Motor neuron (in vitro differentiated cells): ENCODE results near the gene FGD6. TPM values are rescaled to one million over a fixed set of nuclear protein-coding genes. Genes with fewer than 3 reads are reported as not detected.
A peak's percentile ranks its signal among the peaks of the same experiment; 100 is the strongest.
"Not testable (repeated sequence)": the region's sequence is repeated elsewhere in the genome, so short reads cannot be mapped to it uniquely, and the experiment has no call there.

Source experiments
- ATAC-seq, 8 experiments: fragments of 200-7000 bp; cut with Tn5 transposase; replicated peaks in 6 of 8; 2 replicates each; pipeline ENCODE4 v1.8.0; 2021; ENCODE audit warnings: mild to moderate bottlenecking in 8 of 8, moderate library complexity in 8 of 8
- H3K27ac ChIP-seq, 2 donors: fragments of 250-450 bp; sonication (Bioruptor Pico); 2 replicates each; pipeline ENCODE4 v1.9.0; 2021; ENCODE audit warnings: antibody characterized with exemption in 2 of 2, mild to moderate bottlenecking in 2 of 2, moderate library complexity in 1 of 2
- H3K4me1 ChIP-seq, 2 donors: fragments of 250-450 bp; sonication (Bioruptor Pico); replicated peaks in 1 of 2; 2 replicates each; pipeline ENCODE4 v1.6.1; 2021; ENCODE audit warnings: antibody characterized with exemption in 2 of 2, mild to moderate bottlenecking in 2 of 2, moderate library complexity in 1 of 2
- H3K4me3 ChIP-seq, 5 donors: fragments of 250-450 bp; sonication (Bioruptor Pico); 2 replicates each; pipeline ENCODE4 v1.9.0; 2021; ENCODE audit warnings: antibody characterized with exemption in 5 of 5, mild to moderate bottlenecking in 5 of 5, moderate library complexity in 4 of 5
- WGBS, 10 experiments: fragments of 450-650 bp; shearing (Covaris generic); methylation state at CpG; one replicate each; pipeline ENCODE4 v1.0.0; 2022; 5-methylcytosine and 5-hydroxymethylcytosine counted together
- in situ Hi-C, 9 experiments: fragments of 400-800 bp; cut with MboI; loops; one replicate each; pipeline ENCODE4 v1.15.0; 2021; ENCODE audit warnings: low sequenced_read_pairs in 9 of 9, low pct_unique_long_range_greater_than_20kb in 2 of 9; ENCODE audit not compliant: unreplicated experiment in 9 of 9
- total RNA-seq, 8 experiments: library from RNA; unstranded; fragments of 300-600 nt; gene quantifications; 2 replicates each; pipeline versions ENCODE4 v1.2.3 to v1.2.4, GENCODE V29; 2022

Gene FGD6
- total RNA-seq, 8 experiments from 2014 or later = 5.0 to 63.9 (median 18.1) TPM

DNA sequence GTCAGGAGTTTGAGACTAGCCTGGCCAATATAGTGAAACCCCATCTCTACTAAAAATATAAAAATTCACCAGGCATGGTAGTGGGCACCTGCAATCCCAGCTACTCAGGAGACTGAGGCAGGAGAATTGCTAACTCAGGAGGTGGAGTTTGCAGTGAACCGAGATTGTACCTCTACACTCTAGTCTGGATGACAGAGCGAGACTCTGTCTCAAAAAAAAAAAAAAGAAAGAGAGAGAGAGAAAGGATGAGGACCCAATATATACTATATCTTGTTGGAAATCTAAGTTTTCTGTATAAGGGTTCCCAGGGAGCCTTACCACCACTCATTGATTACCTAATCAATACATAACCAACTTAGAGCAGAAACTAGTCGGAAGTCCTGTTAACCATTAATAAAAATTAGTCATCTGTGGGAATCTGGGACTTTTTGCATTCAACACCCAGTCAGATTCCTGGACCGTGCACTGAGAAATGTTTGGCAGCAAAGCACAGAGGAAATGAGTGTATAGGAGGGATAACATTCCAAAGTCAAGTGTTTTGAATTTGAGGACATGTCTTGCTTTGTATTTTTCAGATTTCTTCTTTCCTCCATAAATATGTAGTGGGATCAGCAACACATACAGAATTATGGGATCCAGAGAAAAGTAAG, 99.0 kb downstream of the FGD6 start:
- no peak overlapping the region for H3K27ac ChIP-seq
- in situ Hi-C loops = loop anchor here in 7 of 9 experiments (10.0 to 25.0 kb wide), 3 partner anchors 219 to 419 kb away; no protein-coding TSS in a partner anchor
- ATAC-seq = peak in 2 of 8 experiments; percentile 22 to 35

DNA sequence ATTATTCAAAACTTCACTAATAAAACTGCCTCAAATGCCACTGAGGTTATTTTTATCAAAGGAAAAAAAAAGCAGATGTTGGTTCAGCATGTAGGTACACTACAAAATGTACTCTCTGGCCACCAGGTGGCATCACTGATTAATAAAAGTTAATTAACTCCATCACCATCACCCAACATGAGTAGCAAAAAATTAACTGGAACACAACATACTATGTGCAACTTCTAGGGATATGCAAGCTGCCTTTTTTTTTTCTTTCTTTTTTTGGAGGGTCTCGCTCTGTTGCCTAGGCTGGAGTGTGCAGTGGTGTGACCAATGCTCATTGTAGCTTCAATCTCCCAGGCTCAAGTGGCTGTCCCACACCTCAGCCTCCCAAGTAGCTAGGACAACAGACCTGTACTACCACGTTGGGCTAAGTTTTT, 100.1 kb downstream of the FGD6 start:
- no peak overlapping the region for H3K4me3 ChIP-seq
- in situ Hi-C loops = loop anchor here in 7 of 9 experiments (10.0 to 25.0 kb wide), 3 partner anchors 220 to 420 kb away; no protein-coding TSS in a partner anchor
- ATAC-seq = peak; percentile 62 to 88 (median 84)
- H3K27ac ChIP-seq = no peak overlapping the region
- no peaks in the 10 kb centered on the region for H3K4me1 ChIP-seq
- 17 to 100% (median 37%) methylated on average over 1 to 2 of the region's 2 CpGs; no CpG with 5 or more reads in 4 of the 10 experiments for WGBS, 10 experiments

More for the DNA sequence above, 99.0 kb downstream of the FGD6 start:
- WGBS, 10 experiments = 0 to 97% (median 80%) methylated on average over 1 to 3 of the region's 4 CpGs; no CpG with 5 or more reads in 1 of the 10 experiments
- no peaks in the 10 kb centered on the region for H3K4me1 ChIP-seq
- H3K4me3 ChIP-seq = no peak overlapping the region

DNA sequence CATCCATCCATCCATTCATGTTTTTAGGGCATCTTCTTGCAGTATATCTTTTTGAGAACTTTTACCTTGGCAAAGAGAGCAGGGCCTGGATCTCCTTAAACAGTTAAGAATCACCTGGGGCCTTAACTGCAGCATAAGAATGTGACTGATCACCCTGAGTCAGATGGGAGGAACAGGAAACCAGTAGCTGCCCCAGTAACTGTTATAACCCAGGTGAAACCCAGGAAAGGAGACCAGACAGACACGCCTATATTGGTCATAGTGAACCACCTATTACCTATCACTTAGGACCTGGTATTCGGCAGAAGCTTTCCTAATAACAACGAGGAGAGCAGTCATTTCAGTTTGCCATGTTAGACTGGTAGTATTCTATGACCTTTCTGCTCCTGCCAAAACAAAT, 100.5 kb downstream of the FGD6 start:
- peak in 3 of 8 experiments; percentile 27 to 59 (median 29) for ATAC-seq
- 0 to 100% (median 57%) methylated on average over 1 to 3 of the region's 3 CpGs; no CpG with 5 or more reads in 5 of the 10 experiments for WGBS, 10 experiments
- no peaks in the 10 kb centered on the region for H3K4me1 ChIP-seq
- in situ Hi-C loops = loop anchor here in 7 of 9 experiments (10.0 to 25.0 kb wide), 3 partner anchors 221 to 421 kb away; no protein-coding TSS in a partner anchor
- H3K27ac ChIP-seq = no peak overlapping the region
- no peak overlapping the region for H3K4me3 ChIP-seq

DNA sequence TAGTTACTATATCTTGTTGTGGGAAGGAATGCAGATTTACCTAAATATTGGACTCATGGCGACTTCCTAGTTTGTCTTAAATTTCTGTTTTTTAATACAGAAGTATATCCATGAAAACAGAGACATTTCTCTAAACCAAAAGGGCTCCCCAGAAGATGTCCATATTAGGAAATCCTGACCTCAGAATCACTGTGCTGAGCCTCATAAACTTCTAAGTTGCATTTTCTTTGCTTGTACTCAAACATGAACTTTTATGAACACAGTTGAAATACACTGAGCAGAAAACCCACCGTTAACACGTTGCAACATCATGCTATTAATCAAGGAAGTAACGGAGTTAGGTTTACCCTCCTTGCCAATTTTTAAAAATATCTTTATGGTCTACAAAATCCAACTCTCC, 100.9 kb downstream of the FGD6 start:
- in situ Hi-C loops = loop anchor here in 7 of 9 experiments (10.0 to 25.0 kb wide), 3 partner anchors 221 to 421 kb away; no protein-coding TSS in a partner anchor
- Histone ChIP-seq H3K4me1 (no peaks in the 10 kb centered on the region), H3K27ac (no peak overlapping the region), H3K4me3 (no peak overlapping the region)
- 38 to 100% (median 89%) methylated on average over 1 to 4 of the region's 4 CpGs for WGBS, 10 experiments
- no peak for ATAC-seq

DNA sequence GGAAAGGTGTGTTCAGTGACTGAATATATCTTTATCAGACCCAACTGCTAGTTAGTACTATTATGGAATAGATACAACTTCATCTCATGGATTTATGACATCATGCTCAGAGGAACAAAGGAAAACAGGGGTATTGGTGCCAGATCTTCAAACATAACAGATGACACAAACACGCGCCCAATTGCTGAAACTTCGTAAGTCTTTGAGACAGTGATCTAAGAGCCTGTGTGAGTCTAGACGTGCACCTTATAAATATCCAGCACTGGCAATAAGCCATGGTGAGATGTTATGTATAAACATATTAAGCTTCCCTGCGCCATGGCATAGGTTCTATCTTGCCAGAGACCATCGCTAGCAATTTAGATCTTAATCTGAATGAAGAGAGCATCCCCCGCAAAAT, 101.6 kb downstream of the FGD6 start:
- Histone ChIP-seq H3K27ac (no peak overlapping the region), H3K4me1 (no peaks in the 10 kb centered on the region), H3K4me3 (no peak overlapping the region)
- no peak for ATAC-seq
- in situ Hi-C loops = loop anchor here in 7 of 9 experiments (10.0 to 25.0 kb wide), 3 partner anchors 222 to 422 kb away; no protein-coding TSS in a partner anchor
- 0 to 95% (median 75%) methylated on average over 1 to 6 of the region's 7 CpGs; no CpG with 5 or more reads in 1 of the 10 experiments for WGBS, 10 experiments

DNA sequence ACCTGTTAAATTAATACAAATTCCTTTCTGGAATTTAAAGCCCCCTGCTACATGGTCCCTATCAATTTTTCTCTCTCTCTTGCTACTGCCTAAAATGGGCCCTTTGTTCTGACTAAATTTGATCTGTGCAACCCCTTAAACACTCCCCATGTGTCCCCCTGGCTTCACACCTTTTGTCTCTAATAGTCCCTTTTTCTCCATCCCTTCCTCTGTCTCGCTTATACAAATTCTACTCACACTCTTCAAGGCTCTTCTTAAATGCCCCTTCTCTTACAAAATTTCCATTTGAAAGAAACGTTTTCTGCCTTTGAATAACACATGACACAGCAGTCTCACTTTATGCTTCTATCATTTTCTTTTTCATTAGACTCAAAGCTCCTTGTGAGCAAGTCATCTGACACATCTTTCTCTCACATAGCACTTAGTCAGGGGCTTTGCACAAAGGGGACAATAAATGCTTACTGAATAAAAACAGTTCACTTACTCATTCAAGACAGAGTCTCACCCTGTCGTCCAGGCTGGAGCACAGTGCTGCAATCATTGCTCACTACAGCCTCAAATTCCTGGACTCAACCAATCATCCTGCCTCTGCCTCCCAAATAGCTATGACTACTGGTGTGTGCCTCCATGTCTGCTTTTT, 102.4 kb downstream of the FGD6 start:
- 30 to 100% (median 54%) methylated on average over 1 to 3 of the region's 3 CpGs; no CpG with 5 or more reads in 1 of the 10 experiments for WGBS, 10 experiments
- in situ Hi-C loops = loop anchor here in 7 of 9 experiments (10.0 to 25.0 kb wide), 3 partner anchors 222 to 422 kb away; no protein-coding TSS in a partner anchor
- no peak overlapping the region for H3K4me3 ChIP-seq
- no peak overlapping the region for H3K27ac ChIP-seq
- peak in 3 of 8 experiments; percentile 17 to 39 (median 33) for ATAC-seq
- no peaks in the 10 kb centered on the region for H3K4me1 ChIP-seq

DNA sequence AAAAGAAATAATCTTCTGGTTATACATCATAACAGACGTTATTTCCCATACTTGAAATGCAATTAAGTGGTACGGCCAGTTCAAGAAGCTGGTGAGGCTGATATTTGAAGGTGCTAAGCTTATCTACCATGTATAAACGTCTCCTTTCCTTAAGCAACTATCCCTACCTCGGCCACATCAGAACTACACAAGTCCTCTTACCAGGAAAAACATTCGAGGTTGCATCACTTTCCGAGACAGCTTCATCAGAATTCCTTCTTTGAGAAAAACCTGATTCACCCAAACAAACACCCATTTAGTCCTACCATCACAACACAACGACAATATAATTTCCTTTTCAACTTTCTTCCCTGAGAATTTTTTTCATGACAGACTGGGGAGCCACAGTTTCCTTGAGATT, 109.9 kb downstream of the FGD6 start:
- Histone ChIP-seq H3K27ac (no peak overlapping the region), H3K4me3 (no peak overlapping the region), H3K4me1 (no peaks in the 10 kb centered on the region)
- in situ Hi-C loops = loop anchor here in 6 of 9 experiments (25.0 kb wide), 2 partner anchors 230 to 430 kb away; no protein-coding TSS in a partner anchor
- 85 to 100% (median 94%) methylated on average over 3 to 7 of the region's 7 CpGs; no CpG with 5 or more reads in 1 of the 10 experiments for WGBS, 10 experiments
- ATAC-seq = no peak

DNA sequence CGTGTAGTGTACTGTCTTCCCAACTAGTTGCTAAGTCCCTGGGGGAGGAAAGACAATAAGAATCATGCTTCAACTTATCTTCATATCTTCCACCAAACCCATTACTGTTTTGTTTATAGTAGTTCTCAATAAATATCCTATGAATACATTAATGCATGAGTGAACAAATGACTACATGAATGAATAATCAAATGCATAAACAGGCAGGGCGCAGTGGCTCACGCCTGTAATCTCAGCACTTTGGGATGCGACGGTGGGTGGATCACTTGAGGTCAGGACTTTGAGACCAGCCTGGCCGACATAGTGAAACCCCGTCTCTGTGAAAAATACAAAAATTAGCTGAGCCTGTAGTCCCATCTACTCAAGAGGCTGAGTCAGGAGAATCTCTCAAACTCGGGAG, 111.7 kb downstream of the FGD6 start:
- WGBS, 10 experiments = 11 to 100% (median 94%) methylated on average over 1 to 8 of the region's 8 CpGs; no CpG with 5 or more reads in 1 of the 10 experiments
- in situ Hi-C loops = loop anchor here in 6 of 9 experiments (25.0 kb wide), 2 partner anchors 232 to 432 kb away; no protein-coding TSS in a partner anchor
- no peaks in the 10 kb centered on the region for H3K4me1 ChIP-seq

DNA sequence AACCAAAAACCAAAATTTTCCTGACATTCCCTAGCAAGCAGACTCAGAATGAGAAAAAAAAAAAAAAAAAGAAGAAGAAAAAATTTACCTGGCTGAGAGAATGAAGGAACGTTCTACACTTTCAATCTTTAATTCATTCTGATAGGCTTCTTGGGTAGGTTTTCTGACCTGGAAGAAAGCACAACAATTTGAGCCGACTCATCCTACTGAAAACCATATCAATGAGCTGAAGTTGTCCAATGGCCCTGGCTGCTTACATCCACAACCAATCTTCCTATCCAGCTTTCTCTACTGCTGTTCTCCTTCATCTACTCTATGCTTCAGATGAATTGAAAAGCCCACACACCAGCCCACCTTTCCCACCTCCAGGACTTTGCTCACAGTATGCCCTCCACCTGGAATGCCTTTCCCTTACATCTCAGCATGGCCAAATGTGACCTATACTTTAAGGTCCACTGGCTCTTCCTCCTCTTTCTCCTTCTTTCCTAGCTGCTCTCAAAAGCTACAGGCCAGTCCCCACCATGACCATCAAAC, 112.3 kb downstream of the FGD6 start:
- Histone ChIP-seq H3K4me3 (no peak overlapping the region), H3K27ac (no peak overlapping the region), H3K4me1 (no peaks in the 10 kb centered on the region)
- no peak for ATAC-seq
- 72 to 100% (median 94%) methylated on average over 1 to 2 of the region's 2 CpGs; no CpG with 5 or more reads in 1 of the 10 experiments for WGBS, 10 experiments
- in situ Hi-C loops = loop anchor here in 6 of 9 experiments (25.0 kb wide), 2 partner anchors 232 to 432 kb away; no protein-coding TSS in a partner anchor

More for the DNA sequence above, 111.7 kb downstream of the FGD6 start:
- Histone ChIP-seq H3K27ac (no peak overlapping the region), H3K4me3 (no peak overlapping the region)
- ATAC-seq = peak in 3 of 8 experiments; percentile 69 to 87 (median 83)

DNA sequence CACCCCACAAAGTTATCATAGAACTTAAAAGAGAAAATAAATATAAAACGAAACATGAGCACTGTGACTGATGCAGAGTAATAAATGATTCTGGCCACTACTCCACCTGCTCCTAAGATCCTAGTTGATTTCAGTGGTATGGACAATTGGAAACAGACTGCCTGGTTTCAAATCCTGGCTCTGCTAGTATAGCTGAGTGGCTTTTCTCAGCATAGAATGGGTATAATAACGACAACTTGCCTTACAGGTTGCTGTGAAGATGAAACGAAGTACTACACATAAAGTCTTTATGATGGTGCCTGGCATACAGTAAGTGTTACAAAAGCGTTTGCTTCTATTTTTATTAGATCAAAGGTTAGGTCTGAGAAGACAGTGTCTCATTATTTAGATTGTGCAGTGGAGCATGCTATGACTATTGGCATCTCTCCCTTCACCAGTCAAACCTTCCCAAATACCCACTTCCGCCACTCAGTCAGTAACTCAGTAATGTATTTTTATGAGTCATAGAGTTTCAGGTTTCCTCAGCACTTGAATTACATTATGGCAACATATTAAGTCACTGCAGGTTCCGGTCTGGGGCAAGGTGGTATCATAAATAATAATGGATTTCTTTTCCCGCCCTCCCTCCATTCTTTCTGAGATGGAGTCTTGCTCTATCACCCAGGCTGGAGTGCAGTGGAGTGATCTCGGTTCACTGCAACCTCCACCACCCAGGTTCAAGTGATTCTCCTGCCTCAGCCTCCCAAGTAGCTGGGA, 114.2 kb downstream of the FGD6 start:
- H3K4me3 ChIP-seq = no peak overlapping the region
- H3K27ac ChIP-seq = no peak overlapping the region
- in situ Hi-C loops = loop anchor here in 6 of 9 experiments (25.0 kb wide), 2 partner anchors 234 to 434 kb away; no protein-coding TSS in a partner anchor
- H3K4me1 ChIP-seq = no peaks in the 10 kb centered on the region
- peak in 7 of 8 experiments; percentile 19 to 89 (median 78) for ATAC-seq
- 10 to 100% (median 78%) methylated on average over 2 to 5 of the region's 8 CpGs; no CpG with 5 or more reads in 3 of the 10 experiments for WGBS, 10 experiments

DNA sequence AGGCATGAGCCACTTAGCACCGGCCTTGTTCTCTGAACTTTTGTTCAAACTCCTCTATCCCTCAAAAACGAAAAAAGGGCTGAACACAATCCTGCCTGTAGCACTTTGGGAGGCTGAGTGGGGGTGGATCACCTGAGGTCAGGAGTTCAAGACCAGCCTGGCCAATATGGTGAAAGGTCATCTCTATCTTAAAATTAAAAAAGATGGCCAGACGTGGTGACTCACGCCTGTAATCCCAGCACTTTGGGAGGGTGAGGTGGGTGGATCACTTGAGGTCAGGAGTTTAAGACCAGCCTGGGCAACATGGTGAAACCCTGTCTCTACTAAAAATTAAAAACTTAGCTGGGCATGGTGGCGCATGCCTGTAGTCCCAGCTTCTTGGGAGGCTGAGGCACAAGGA, 115.3 kb downstream of the FGD6 start:
- not testable (repeated sequence) for H3K27ac ChIP-seq, H3K4me3 ChIP-seq, H3K4me1 ChIP-seq, ATAC-seq
- in situ Hi-C loops = loop anchor here in 6 of 9 experiments (25.0 kb wide), 2 partner anchors 235 to 435 kb away; no protein-coding TSS in a partner anchor
- 82 to 100% (median 95%) methylated on average over 1 to 3 of the region's 5 CpGs; no CpG with 5 or more reads in 5 of the 10 experiments for WGBS, 10 experiments
